ENCODE data around the gene MANF. TPM values are rescaled to one million over a fixed set of nuclear protein-coding genes. Genes with fewer than 3 reads are reported as not detected.

The MANF gene
- total and polyA plus RNA-seq, 2 of the 4 experiments (the other 2 are of a cell fraction), result 65.4 to 122 TPM

GRCh38 chr3:51373658-51374421 lies 11.3 kb upstream of the MANF start:
- Histone ChIP-seq H3K27me3 (ENCODE audit: control insufficient read depth, insufficient read depth, low read length) (peaks cover 12% of the 10 kb centered on the region), H2BK15ac (ENCODE audit: low read depth, low read length) (no peak overlapping the region), H4K20me1 (ENCODE audit: insufficient read depth, low read length) (no peaks in the 10 kb centered on the region), H3K36me3 (ENCODE audit: control insufficient read depth, insufficient read depth, low read length) (no peaks in the 10 kb centered on the region), H4K91ac (ENCODE audit: insufficient read depth, low read depth, low read length) (no peak overlapping the region), H3K4me3 (ENCODE audit: insufficient read depth, low read depth, low read length) (no peak overlapping the region), H2BK120ac (ENCODE audit: low read depth, low read length) (no peak overlapping the region), H3K4me1 (ENCODE audit: control insufficient read depth, insufficient read depth, low read length) (no peaks in the 10 kb centered on the region), H3K4ac (ENCODE audit: low read depth, low read length) (no peak overlapping the region), H3K18ac (ENCODE audit: low read depth, low read length) (no peak overlapping the region), H3K9ac (ENCODE audit: low read depth, low read length) (no peak overlapping the region), H3K14ac (replicated peaks; ENCODE audit: low read depth, low read length) (no peak overlapping the region), H2BK5ac (ENCODE audit: low read depth, low read length, poor library complexity, severe bottlenecking) (no peak overlapping the region), H2AFZ (replicated peaks; ENCODE audit: low read length, poor library complexity) (no peak overlapping the region), H3K27ac (ENCODE audit: insufficient read depth, low read length) (no peak overlapping the region), H3K56ac (ENCODE audit: extremely low read depth, insufficient read depth, low read length) (no peak overlapping the region), H2BK20ac (ENCODE audit: low read depth, low read length) (no peak overlapping the region), H3K23ac (ENCODE audit: low read depth, low read length) (no peak overlapping the region), H4K8ac (ENCODE audit: low read depth in 2 of 2, low read length in 2 of 2) (no peak overlapping the region), H3K79me1 (ENCODE audit: low read depth in 1 of 2, low read length in 2 of 2) (no peaks in the 10 kb centered on the region), H3K9me3 (ENCODE audit: control insufficient read depth, insufficient read depth, low read length) (no peaks in the 10 kb centered on the region), H2AK5ac (ENCODE audit: low read depth, low read length) (no peak overlapping the region), H3K4me2 (ENCODE audit: low read depth, low read length) (no peak overlapping the region), H3K9me1 (ENCODE audit: insufficient read depth, low read length) (no peaks in the 10 kb centered on the region), H2AK9ac (replicated peaks; ENCODE audit: low read depth, low read length, poor library complexity) (no peak overlapping the region), H4K5ac (ENCODE audit: low read depth, low read length) (no peak overlapping the region)
- no CpG with 5 or more reads among the region's 5 CpGs for WGBS, 2 experiments (ENCODE audit: extremely low coverage in 2 of 2, insufficient read length in 1 of 2)
- DNase-seq, result no peak
- ChIA-PET POLR2A (ENCODE audit: unreplicated experiment) (no interaction called here), CTCF (no interaction called here)
- in situ Hi-C loops (cut with MboI; ENCODE audit: low sequenced_read_pairs) (loop anchor here (5.0 to 10.0 kb wide), 4 partner anchors 277 to 802 kb away; partner anchors contain the start of gene MAPKAPK3), intact Hi-C loops (cut with micrococcal nuclease) (loop anchor here (2.0 kb wide), 2 partner anchors 63 to 403 kb away; no protein-coding TSS in a partner anchor), dilution Hi-C loops (cut with HindIII; ENCODE audit: low sequenced_read_pairs, unreplicated experiment) (loop anchor here (25.0 kb wide), 1 partner anchor 262 kb away; no protein-coding TSS in a partner anchor)
- no peak for ATAC-seq (ENCODE audit: low read depth)
- no TSS peak for BruUV-seq (replicated peaks)
- TF ChIP-seq POLR2A (IDR thresholded peaks at IDR 0.05; ENCODE audit: low read depth, low read length) (no peak), RCOR1 (IDR thresholded peaks at IDR 0.05; ENCODE audit: insufficient replicate concordance, low read length) (no peak)

All from IMR-90 (cell line).